ENCODE measurements around the gene ITGBL1. TPM values are rescaled to one million over a fixed set of nuclear protein-coding genes. Genes with fewer than 3 reads are reported as not detected.

ITGBL1 gene
- total and polyA plus RNA-seq, 2 of the 8 experiments (the other 6 are each of a cell fraction or from before 2014, with no cell fraction given), result not detected

DNA sequence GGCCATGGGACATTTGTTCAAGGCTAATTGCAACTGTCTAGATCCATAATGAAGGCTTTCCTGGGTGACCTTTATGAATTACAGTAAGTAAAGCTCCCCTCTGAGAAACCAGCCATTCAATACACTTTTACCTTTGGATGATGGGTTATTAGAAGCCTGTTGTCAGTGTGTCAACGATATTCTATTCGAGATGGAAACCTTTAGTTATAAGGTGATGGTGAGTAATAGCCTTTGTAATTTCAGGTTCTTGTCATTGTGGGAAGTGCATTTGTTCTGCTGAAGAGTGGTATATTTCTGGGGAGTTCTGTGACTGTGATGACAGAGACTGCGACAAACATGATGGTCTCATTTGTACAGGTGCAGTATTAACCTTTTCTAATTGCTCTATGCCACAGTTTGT lies 261.7 kb downstream of the ITGBL1 start:
- H4K91ac ChIP-seq (replicated peaks; ENCODE audit: insufficient read length, low read length), result no peak overlapping the region

More for the DNA sequence above, 261.7 kb downstream of the ITGBL1 start:
- Histone ChIP-seq H3K4me3 (ENCODE audit: extremely low read depth in 1 of 4, insufficient read depth in 2 of 4, low read depth in 3 of 4, low read length in 4 of 4) (no peak overlapping the region), H3K4me2 (ENCODE audit: insufficient read depth in 1 of 2, low read depth in 2 of 2, low read length in 2 of 2) (no peak overlapping the region), H2BK12ac (ENCODE audit: low read depth, low read length) (no peak overlapping the region), H3K9ac (replicated peaks in 1 of 4; ENCODE audit: extremely low read depth in 1 of 4, low read depth in 3 of 4, low read length in 3 of 4) (no peak overlapping the region), H3K27me3 (replicated peaks in 1 of 4; ENCODE audit: control insufficient read depth in 3 of 4, extremely low read depth in 1 of 4, insufficient read depth in 3 of 4, low read length in 3 of 4) (no peaks in the 10 kb centered on the region; a peak in 1 of 7 replicates), H3K56ac (replicated peaks; ENCODE audit: insufficient read length, low read depth, low read length) (no peak overlapping the region), H3K14ac (ENCODE audit: insufficient read length) (no peak overlapping the region), H3K23ac (ENCODE audit: insufficient read length) (no peak overlapping the region), H2BK15ac (ENCODE audit: low read length) (no peak overlapping the region), H2BK20ac (ENCODE audit: low read length) (no peak overlapping the region), H2AFZ (ENCODE audit: low read length) (no peak overlapping the region), H3K79me2 (ENCODE audit: control insufficient read depth in 1 of 2, insufficient read depth in 2 of 2, low read length in 2 of 2) (no peaks in the 10 kb centered on the region), H3K18ac (ENCODE audit: extremely low read depth, low read length) (no peak overlapping the region), H4K20me1 (replicated peaks in 1 of 2; ENCODE audit: control insufficient read depth in 1 of 2, insufficient read depth in 2 of 2, low read length in 2 of 2) (no peaks in the 10 kb centered on the region), H3K23me2 (ENCODE audit: low read depth, low read length) (no peaks in the 10 kb centered on the region), H3K4ac (replicated peaks; ENCODE audit: insufficient read length, low read depth, low read length) (no peak overlapping the region), H2AK5ac (ENCODE audit: low read depth, low read length) (no peak overlapping the region), H4K8ac (ENCODE audit: extremely low read depth, insufficient read depth, low read length) (no peak overlapping the region), H3K36me3 (ENCODE audit: control insufficient read depth in 2 of 4, insufficient read depth in 4 of 4, low read length in 3 of 4) (no peaks in the 10 kb centered on the region), H3K4me1 (replicated peaks in 1 of 4; ENCODE audit: control insufficient read depth in 3 of 4, insufficient read depth in 4 of 4, low read length in 3 of 4) (no peaks in the 10 kb centered on the region), H3K9me3 (ENCODE audit: insufficient read depth in 2 of 2, low read depth in 1 of 2, low read length in 1 of 2) (no peaks in the 10 kb centered on the region), H4K5ac (ENCODE audit: insufficient read length, low read depth, low read length) (no peak overlapping the region), H3K79me1 (ENCODE audit: low read depth, low read length) (no peaks in the 10 kb centered on the region), H2BK5ac (ENCODE audit: low read depth, low read length) (no peak overlapping the region), H2BK120ac (replicated peaks; ENCODE audit: low read depth, low read length) (no peak overlapping the region), H3K27ac (ENCODE audit: low read depth, low read length) (no peak overlapping the region)
- TF ChIP-seq RAD21 (IDR thresholded peaks at IDR 0.05 in 1 of 2, conservative IDR thresholded peaks at IDR 0.05 in 1 of 2; ENCODE audit: low read depth in 2 of 2, low read length in 2 of 2) (no peak), SP2 (IDR thresholded peaks at IDR 0.05; ENCODE audit: low read length) (no peak), BRCA1 (IDR thresholded peaks at IDR 0.05; ENCODE audit: low read depth, low read length) (no peak), SIX5 (IDR thresholded peaks at IDR 0.05; ENCODE audit: low read depth, low read length) (no peak), CHD1 (IDR thresholded peaks at IDR 0.05; ENCODE audit: low read depth, low read length) (no peak), RNF2 (IDR thresholded peaks at IDR 0.05; ENCODE audit: borderline replicate concordance, low read depth, low read length, missing control alignments, poor library complexity, severe bottlenecking) (no peak), EZH2 (IDR thresholded peaks at IDR 0.05; ENCODE audit: low read depth, low read length, severe bottlenecking) (no peak)
- TF ChIP-seq, protein P1, sequence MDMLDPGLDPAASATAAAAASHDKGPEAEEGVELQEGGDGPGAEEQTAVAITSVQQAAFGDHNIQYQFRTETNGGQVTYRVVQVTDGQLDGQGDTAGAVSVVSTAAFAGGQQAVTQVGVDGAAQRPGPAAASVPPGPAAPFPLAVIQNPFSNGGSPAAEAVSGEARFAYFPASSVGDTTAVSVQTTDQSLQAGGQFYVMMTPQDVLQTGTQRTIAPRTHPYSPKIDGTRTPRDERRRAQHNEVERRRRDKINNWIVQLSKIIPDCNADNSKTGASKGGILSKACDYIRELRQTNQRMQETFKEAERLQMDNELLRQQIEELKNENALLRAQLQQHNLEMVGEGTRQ (IDR thresholded peaks at IDR 0.05; ENCODE audit: low read length), result no peak
- no peak for FAIRE-seq
- DNase-seq (ENCODE audit: low read depth in 1 of 2, low spot score in 2 of 2), result no peak
- 91% methylated on average over 3 of the region's 3 CpGs; no CpG with 5 or more reads in 1 of the 2 experiments for WGBS, 2 experiments (ENCODE audit: extremely low coverage in 1 of 2, insufficient coverage in 1 of 2, insufficient read length in 1 of 2, insufficient replicate concordance in 2 of 2, low coverage in 1 of 2, low lambda C conversion rate in 2 of 2, missing lambda C conversion rate in 1 of 2)
- ChIA-PET CTCF (ENCODE audit: partially characterized antibody) (no interaction called here), POLR2A (ENCODE audit: partially characterized antibody) (no interaction called here)
